H1 (cell line): ENCODE measurements around the gene GSTO2. TPM values are rescaled to one million over a fixed set of nuclear protein-coding genes. Genes with fewer than 3 reads are reported as not detected.

Experiments
- ATF2 ChIP-seq: IDR thresholded peaks from 2 replicates; pipeline ENCODE4 v1.6.1; 2012; ENCODE audit warnings: low read length, inconsistent platforms
- BRCA1 ChIP-seq: IDR thresholded peaks from 2 replicates; pipeline ENCODE4 v1.6.1; 2012; ENCODE audit warnings: low read depth, low read length, improper control_type of control experiment
- CEBPB ChIP-seq: IDR thresholded peaks from 2 replicates; pipeline ENCODE4 v1.6.1; 2012; ENCODE audit warnings: low read depth, low read length
- GTF2F1 ChIP-seq: IDR thresholded peaks from 2 replicates; pipeline ENCODE4 v1.6.1; 2012; ENCODE audit warnings: low read depth, low read length, improper control_type of control experiment, borderline replicate concordance
- MAFK ChIP-seq: IDR thresholded peaks from 2 replicates; pipeline ENCODE4 v1.6.1; 2012; ENCODE audit warnings: low read depth, mild to moderate bottlenecking, improper control_type of control experiment, low read length
- MAX ChIP-seq: IDR thresholded peaks from 2 replicates; pipeline ENCODE4 v1.6.1; 2012; ENCODE audit warnings: inconsistent platforms
- POLR2A ChIP-seq, 2 experiments: IDR thresholded peaks; 1 replicate in 1 of 2; 2 replicates in 1 of 2; pipeline ENCODE4 v1.6.1; 2011; ENCODE audit warnings: low read depth in 2 of 2, low read length in 2 of 2, mild to moderate bottlenecking in 2 of 2; ENCODE audit errors: control extremely low read depth in 1 of 2
- POLR2AphosphoS5 ChIP-seq: IDR thresholded peaks from 2 replicates; pipeline ENCODE4 v1.6.1; 2011; ENCODE audit warnings: low read depth, low read length
- RAD21 ChIP-seq, 2 experiments: IDR thresholded peaks in 1 of 2; conservative IDR thresholded peaks in 1 of 2; 2 replicates each; pipeline ENCODE4 v1.6.1; 2011; ENCODE audit warnings: low read depth in 2 of 2, low read length in 2 of 2, improper control_type of control experiment in 1 of 2, inconsistent platforms in 1 of 2, mild to moderate bottlenecking in 1 of 2, moderate library complexity in 1 of 2
- RBBP5 ChIP-seq: IDR thresholded peaks from 2 replicates; pipeline ENCODE4 v1.7.1; 2012; ENCODE audit warnings: low read depth, mild to moderate bottlenecking, inconsistent platforms, low read length, moderate library complexity, borderline replicate concordance
- SIX5 ChIP-seq: IDR thresholded peaks from 2 replicates; pipeline ENCODE4 v1.6.1; 2011; ENCODE audit warnings: mild to moderate bottlenecking, low read depth, low read length
- SP2 ChIP-seq: IDR thresholded peaks from 2 replicates; pipeline ENCODE4 v1.6.1; 2012; ENCODE audit warnings: mild to moderate bottlenecking, low read length, inconsistent platforms
- SP4 ChIP-seq: IDR thresholded peaks from 2 replicates; pipeline ENCODE4 v1.6.1; 2012; ENCODE audit warnings: low read length, inconsistent platforms
- SUZ12 ChIP-seq: fragments of 200-600 bp; sonication (generic); IDR thresholded peaks from 2 replicates; pipeline ENCODE4 v1.6.1; 2012; ENCODE audit warnings: mild to moderate bottlenecking, inconsistent platforms, low read length, moderate library complexity, mixed read lengths
- TAF1 ChIP-seq: IDR thresholded peaks from 2 replicates; pipeline ENCODE4 v1.6.1; 2011; ENCODE audit warnings: mild to moderate bottlenecking, low read depth, low read length
- TEAD4 ChIP-seq: IDR thresholded peaks from 2 replicates; pipeline ENCODE4 v1.6.1; 2012; ENCODE audit warnings: low read depth, low read length, inconsistent platforms, mixed read lengths
- polyA plus RNA-seq, 7 experiments: library from polyadenylated mRNA; depleted of rRNA in 3 of 7; stranded (reverse) in 5 of 7; unstranded in 2 of 7; fragments of >200 nt in 5 of 7; fragments of 200-250 nt in 2 of 7; gene quantifications; 1 replicate in 5 of 7; 2 replicates in 1 of 7; 4 replicates in 1 of 7; pipeline versions ENCODE4 v1.2.1 to v1.2.3, GENCODE V29; 2011 to 2013; ENCODE audit warnings: missing spikeins in 2 of 7, mixed read lengths in 2 of 7
- total RNA-seq: library from RNA; stranded (reverse); fragmentation: NEBNext Ultra II Directional; extraction: Animal tissue kit (Norgen Biotek cat#: 25700); gene quantifications from 2 replicates; pipeline ENCODE4 v1.2.1, GENCODE V29; 2021
- TF ChIP-seq, protein P1 (sequence below): IDR thresholded peaks from 2 replicates; pipeline ENCODE4 v1.6.1; 2012; ENCODE audit warnings: inconsistent platforms
- TF ChIP-seq, protein P2 (sequence below), 3 experiments: IDR thresholded peaks; 1 replicate in 2 of 3; 2 replicates in 1 of 3; pipeline versions ENCODE4 v1.5.1 to v1.6.1; 2011; ENCODE audit warnings: low read length in 3 of 3, mild to moderate bottlenecking in 3 of 3, inconsistent platforms in 2 of 3, low read depth in 1 of 3, moderate library complexity in 1 of 3; ENCODE audit not compliant: insufficient read depth in 1 of 3; ENCODE audit errors: control extremely low read depth in 1 of 3

The GSTO2 gene
- total and polyA plus RNA-seq, 2 of the 8 experiments (the other 6 are each of a cell fraction or from before 2014, with no cell fraction given): 13.1 to 41.7 TPM

GRCh38 chr10:104268713-104269645 is at the start of gene GSTO2 (continued):
- TF ChIP-seq ATF2: peak; percentile 21; the same call in 1 of the 2 replicates
- TF ChIP-seq GTF2F1: no peak
- 0 out of 2 replicates have a peak, but pooled peaks have one; percentile 6 for TF ChIP-seq MAX
- TF ChIP-seq, protein P1, sequence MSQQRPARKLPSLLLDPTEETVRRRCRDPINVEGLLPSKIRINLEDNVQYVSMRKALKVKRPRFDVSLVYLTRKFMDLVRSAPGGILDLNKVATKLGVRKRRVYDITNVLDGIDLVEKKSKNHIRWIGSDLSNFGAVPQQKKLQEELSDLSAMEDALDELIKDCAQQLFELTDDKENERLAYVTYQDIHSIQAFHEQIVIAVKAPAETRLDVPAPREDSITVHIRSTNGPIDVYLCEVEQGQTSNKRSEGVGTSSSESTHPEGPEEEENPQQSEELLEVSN: peak; percentile 10; the same call in 1 of the 2 replicates
- TF ChIP-seq SP4: peak; percentile 77
- TF ChIP-seq POLR2AphosphoS5: peak; percentile 78
- peak; percentile 84; the same call in 1 of the 2 replicates for TF ChIP-seq RBBP5
- peak; percentile 89 to 97 for TF ChIP-seq POLR2A (IDR thresholded peaks at IDR 0.05; ENCODE audit: control extremely low read depth in 1 of 2, low read depth in 2 of 2, low read length in 2 of 2)
- TF ChIP-seq SUZ12: no peak
- TF ChIP-seq TAF1: peak; percentile 96
- TF ChIP-seq MAFK: no peak
- 0 out of 2 replicates have a peak, but pooled peaks have one; percentile 16 for TF ChIP-seq SP2
- TF ChIP-seq, protein P2, sequence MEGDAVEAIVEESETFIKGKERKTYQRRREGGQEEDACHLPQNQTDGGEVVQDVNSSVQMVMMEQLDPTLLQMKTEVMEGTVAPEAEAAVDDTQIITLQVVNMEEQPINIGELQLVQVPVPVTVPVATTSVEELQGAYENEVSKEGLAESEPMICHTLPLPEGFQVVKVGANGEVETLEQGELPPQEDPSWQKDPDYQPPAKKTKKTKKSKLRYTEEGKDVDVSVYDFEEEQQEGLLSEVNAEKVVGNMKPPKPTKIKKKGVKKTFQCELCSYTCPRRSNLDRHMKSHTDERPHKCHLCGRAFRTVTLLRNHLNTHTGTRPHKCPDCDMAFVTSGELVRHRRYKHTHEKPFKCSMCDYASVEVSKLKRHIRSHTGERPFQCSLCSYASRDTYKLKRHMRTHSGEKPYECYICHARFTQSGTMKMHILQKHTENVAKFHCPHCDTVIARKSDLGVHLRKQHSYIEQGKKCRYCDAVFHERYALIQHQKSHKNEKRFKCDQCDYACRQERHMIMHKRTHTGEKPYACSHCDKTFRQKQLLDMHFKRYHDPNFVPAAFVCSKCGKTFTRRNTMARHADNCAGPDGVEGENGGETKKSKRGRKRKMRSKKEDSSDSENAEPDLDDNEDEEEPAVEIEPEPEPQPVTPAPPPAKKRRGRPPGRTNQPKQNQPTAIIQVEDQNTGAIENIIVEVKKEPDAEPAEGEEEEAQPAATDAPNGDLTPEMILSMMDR (IDR thresholded peaks at IDR 0.05; ENCODE audit: control extremely low read depth in 1 of 3, insufficient read depth in 1 of 3, low read depth in 1 of 3, low read length in 3 of 3): no peak; a peak in 1 of 4 replicates
- no peak for TF ChIP-seq SIX5
- no peak for TF ChIP-seq TEAD4
- no peak for TF ChIP-seq CEBPB
- TF ChIP-seq BRCA1: peak; percentile 79
- TF ChIP-seq RAD21 (IDR thresholded peaks at IDR 0.05 in 1 of 2, conservative IDR thresholded peaks at IDR 0.05 in 1 of 2; ENCODE audit: low read depth in 2 of 2, low read length in 2 of 2): no peak
